ENCODE data around the gene ACER1. TPM values are rescaled to one million over a fixed set of nuclear protein-coding genes. Genes with fewer than 3 reads are reported as not detected.

The ACER1 gene
- polyA plus RNA-seq, 5 donors: 0.10 to 0.24 (median 0.23) TPM; not detected in 1

DNA sequence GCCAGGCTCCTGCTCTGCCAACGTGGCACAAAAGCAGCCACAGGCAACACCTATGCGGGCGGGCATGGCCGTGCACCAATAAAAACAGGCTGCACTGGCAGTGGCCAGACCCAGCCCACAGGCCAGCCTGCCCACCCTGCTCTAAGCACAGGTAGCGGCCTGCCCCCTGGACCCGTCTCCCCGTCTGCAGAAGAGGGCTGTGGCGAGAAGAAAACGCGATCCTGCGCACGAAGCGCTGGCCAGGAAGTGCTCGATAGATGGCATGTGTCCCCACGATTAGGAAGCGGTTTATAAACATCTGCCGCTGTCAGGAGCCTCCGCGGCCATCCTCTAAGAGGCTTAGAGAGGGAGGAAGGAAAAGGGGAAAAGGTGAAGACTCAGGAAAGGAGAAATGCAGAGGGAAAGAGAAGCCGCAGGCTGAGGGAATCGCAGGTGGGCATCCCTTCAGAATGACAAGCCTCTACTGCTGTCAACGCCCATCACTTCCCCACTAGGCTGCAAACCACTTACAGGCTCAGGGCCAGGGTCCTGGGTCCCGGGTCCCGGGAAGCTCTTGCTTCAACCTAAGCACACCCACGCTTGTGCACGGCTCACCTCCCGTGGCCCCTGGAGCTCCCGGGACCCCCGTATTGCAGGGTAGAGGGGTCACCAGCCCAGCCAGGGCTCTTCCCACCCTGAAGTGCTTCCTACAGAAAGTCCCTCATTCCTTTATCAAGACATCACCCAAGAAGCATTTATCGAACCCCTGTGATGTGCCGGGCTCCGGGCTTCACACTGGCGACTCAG lies 64.1 kb downstream of the ACER1 start:
- no peak for DNase-seq

DNA sequence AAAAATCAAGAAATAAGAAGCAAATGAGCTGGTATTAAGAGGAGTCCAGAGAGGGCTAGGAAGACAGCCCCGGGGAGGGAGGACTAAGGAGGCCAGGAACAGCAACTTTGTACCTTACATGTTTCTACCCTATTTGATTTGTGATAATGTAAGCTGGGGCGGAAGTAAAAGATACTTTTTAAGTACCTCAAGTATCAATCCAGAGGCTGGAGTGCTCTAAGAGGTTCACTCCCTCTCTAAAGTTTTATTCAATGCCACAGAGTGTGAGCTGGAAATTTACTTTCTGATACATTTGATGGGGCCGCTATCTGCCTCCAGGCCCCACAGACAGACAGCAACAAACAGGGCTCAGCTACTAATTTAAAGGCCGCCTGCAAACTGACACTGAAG lies 65.0 kb downstream of the ACER1 start:
- DNase-seq: no peak

- DNase-seq: no peak
Measured at GRCh38 chr19:6267552-6268381, 65.6 kb downstream of the ACER1 start.

DNA sequence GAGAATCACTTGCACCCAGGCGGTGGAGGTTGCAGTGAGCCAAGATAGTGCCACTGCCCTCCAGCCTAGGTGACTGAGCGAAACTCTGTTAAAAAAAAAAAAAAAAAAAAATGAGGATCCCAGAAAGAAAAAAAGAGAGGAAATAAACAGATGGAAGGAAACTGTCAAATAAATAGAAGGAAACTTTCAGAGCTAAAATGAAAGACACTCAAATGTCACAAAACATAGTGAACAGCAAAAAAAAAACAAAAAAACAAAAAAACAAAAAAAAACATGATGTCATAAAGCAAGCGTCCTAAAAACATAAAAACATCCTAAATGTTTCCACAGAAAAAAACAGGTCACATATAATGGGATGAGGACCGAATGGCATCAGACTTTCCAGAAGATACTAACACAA lies 68.6 kb downstream of the ACER1 start:
- no peak for DNase-seq

GRCh38 chr19:6263735-6264444 lies 69.5 kb downstream of the ACER1 start:
- no peak for DNase-seq

GRCh38 chr19:6263306-6263705 lies 70.1 kb downstream of the ACER1 start:
- no peak for DNase-seq

- DNase-seq: no peak
Measured at GRCh38 chr19:6262519-6262918, 70.9 kb downstream of the ACER1 start.

DNA sequence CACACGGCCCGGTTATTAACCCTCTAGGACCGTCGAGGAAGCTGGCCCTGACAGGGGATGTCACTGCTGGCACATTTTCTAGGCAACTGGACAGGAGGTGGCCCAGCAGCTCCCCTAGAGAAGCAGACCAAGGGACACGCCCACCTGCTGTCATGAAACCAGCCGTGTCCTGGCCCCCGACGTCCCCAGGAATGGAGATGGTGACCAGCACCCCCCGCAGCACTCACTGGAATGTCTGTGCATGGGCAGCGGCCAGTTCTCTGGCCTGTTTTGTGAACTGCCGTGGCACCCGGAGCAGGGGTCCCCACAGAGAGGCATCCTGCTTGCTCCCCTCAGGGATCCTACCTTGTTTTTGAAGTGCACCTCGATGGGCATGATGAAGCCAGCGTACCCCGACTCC lies 71.5 kb downstream of the ACER1 start:
- DNase-seq: no peak

- no peak for DNase-seq
Measured at GRCh38 chr19:6260912-6261650, 72.3 kb downstream of the ACER1 start.

DNA sequence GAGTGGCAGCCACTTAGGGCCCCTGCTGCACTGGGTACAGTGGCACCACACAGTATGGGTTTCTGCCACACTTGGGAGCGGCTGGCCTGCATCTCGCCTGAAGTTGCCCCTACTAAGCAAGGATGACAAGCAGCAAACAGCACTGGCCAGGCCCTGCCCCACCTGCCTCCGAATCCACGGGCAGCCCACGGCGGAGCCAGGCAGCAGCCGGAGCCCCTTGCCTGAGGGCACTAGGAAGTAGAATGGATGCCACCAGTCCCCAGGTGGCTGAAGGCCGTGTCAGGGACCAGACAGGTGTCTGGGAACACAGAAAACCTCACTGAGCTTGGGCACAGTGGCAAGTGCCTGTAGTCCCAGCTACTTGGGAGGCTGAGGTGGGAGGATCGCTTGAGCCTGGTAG lies 73.0 kb downstream of the ACER1 start:
- no peak for DNase-seq

DNA sequence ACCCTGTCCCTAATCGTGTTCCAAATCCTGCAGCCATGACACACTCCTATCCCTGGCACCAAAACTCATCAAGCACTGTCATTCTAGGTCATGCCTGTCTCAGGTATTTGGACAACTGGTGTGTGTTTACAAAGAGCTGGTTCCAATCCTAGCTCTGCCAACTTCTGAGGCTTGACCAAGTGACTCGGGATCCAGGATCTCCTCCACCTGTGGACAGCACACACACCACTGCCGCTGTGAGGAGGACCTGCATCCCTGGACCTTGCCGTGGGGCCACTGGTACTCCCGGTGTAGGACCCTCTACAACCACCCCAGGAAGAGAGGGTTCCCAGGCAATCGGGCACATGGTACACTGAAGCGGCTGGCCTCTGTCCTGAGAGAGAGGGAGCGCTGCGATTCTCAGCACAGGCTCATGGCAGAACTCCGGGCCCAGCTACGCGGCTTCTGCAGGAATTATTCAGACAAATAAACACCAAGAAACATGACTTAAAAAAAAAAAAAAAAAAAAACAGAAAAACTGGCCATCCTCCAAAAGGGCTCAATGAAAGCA lies 74.0 kb downstream of the ACER1 start:
- DNase-seq: no peak

DNA sequence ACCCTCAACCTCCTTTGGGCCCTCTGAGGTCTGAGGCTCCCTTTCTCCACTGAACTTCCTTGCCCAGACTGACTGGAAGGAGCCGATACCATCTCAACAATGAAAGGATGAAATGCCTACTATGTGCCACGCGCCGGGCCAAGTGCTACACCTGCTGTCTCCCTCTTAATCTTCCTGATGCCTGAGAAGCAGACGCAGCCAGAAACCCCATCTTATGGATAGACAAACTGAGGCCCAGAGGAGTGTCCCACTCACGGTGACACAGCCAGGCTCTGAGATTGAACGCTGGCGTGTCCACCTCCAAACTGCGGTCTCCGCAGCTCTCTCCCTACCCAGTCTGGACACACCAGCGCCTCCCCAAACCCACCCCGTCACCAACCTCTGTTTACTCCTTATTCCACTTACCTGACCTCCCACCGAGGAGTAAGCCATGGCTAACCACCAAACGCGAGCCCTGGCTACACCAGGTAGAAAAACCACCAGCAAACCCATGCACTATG lies 74.5 kb downstream of the ACER1 start:
- no peak for DNase-seq

Other genes with a start within 250 kb of the ACER1 start
- gene RFX2, start 223.1 kb downstream of the ACER1 start, polyA plus RNA-seq (ENCODE audit: insufficient read depth in 1 of 5, insufficient read length in 5 of 5, low replicate concordance in 1 of 5): 10 to 100 TPM; 12.2 to 16.8 (median 14.5) TPM
- gene ACSBG2, start 197.9 kb downstream of the ACER1 start, polyA plus RNA-seq (ENCODE audit: insufficient read depth in 1 of 5, insufficient read length in 5 of 5, low replicate concordance in 1 of 5): 1 to 10 TPM; 1.0 to 2.6 (median 2.0) TPM
- gene MLLT1, start 53.6 kb downstream of the ACER1 start, polyA plus RNA-seq (ENCODE audit: insufficient read depth in 1 of 5, insufficient read length in 5 of 5, low replicate concordance in 1 of 5): 100 to 1,000 TPM in 2 of 5 donors, 10 to 100 TPM in 3; 61.4 to 124 (median 79.8) TPM
- gene CLPP, start 27.9 kb upstream of the ACER1 start, polyA plus RNA-seq (ENCODE audit: insufficient read depth in 1 of 5, insufficient read length in 5 of 5, low replicate concordance in 1 of 5): 10 to 100 TPM; 40.8 to 78.4 (median 50.9) TPM
- gene ALKBH7, start 39.2 kb upstream of the ACER1 start, polyA plus RNA-seq (ENCODE audit: insufficient read depth in 1 of 5, insufficient read length in 5 of 5, low replicate concordance in 1 of 5): 10 to 100 TPM; 25.6 to 98.1 (median 53.9) TPM
- 1 to 10 TPM; 1.7 to 3.2 (median 2.1) TPM for gene PSPN, start 42.3 kb upstream of the ACER1 start, polyA plus RNA-seq (ENCODE audit: insufficient read depth in 1 of 5, insufficient read length in 5 of 5, low replicate concordance in 1 of 5)
- gene GTF2F1, start 59.6 kb upstream of the ACER1 start, polyA plus RNA-seq (ENCODE audit: insufficient read depth in 1 of 5, insufficient read length in 5 of 5, low replicate concordance in 1 of 5): 10 to 100 TPM; 62.7 to 90.2 (median 74.5) TPM
- 100 to 1,000 TPM; 211 to 355 (median 257) TPM for gene KHSRP, start 91.2 kb upstream of the ACER1 start, polyA plus RNA-seq (ENCODE audit: insufficient read depth in 1 of 5, insufficient read length in 5 of 5, low replicate concordance in 1 of 5)
- 1 to 10 TPM in 1 of 5 donors, under 1 TPM in 4; 0.26 to 1.3 (median 0.57) TPM for gene SLC25A41, start 100.2 kb upstream of the ACER1 start, polyA plus RNA-seq (ENCODE audit: insufficient read depth in 1 of 5, insufficient read length in 5 of 5, low replicate concordance in 1 of 5)
- 10 to 100 TPM; 44.7 to 62.3 (median 49.6) TPM for gene SLC25A23, start 126.2 kb upstream of the ACER1 start, polyA plus RNA-seq (ENCODE audit: insufficient read depth in 1 of 5, insufficient read length in 5 of 5, low replicate concordance in 1 of 5)
- 10 to 100 TPM; 13.1 to 23.4 (median 18.0) TPM for gene CRB3, start 130.7 kb upstream of the ACER1 start, polyA plus RNA-seq (ENCODE audit: insufficient read depth in 1 of 5, insufficient read length in 5 of 5, low replicate concordance in 1 of 5)
- gene DENND1C, start 148.2 kb upstream of the ACER1 start, polyA plus RNA-seq (ENCODE audit: insufficient read depth in 1 of 5, insufficient read length in 5 of 5, low replicate concordance in 1 of 5): 10 to 100 TPM; 14.6 to 23.3 (median 16.6) TPM
- gene TUBB4A, start 168.7 kb upstream of the ACER1 start, polyA plus RNA-seq (ENCODE audit: insufficient read depth in 1 of 5, insufficient read length in 5 of 5, low replicate concordance in 1 of 5): 1 to 10 TPM; 2.3 to 6.8 (median 3.4) TPM
- under 1 TPM; 0.15 to 0.83 (median 0.23) TPM for gene TNFSF9, start 197.4 kb upstream of the ACER1 start, polyA plus RNA-seq (ENCODE audit: insufficient read depth in 1 of 5, insufficient read length in 5 of 5, low replicate concordance in 1 of 5)

Measured in right lung (tissue), 5 donors.